ENCODE data around the gene TDRD15. TPM values are rescaled to one million over a fixed set of nuclear protein-coding genes. Genes with fewer than 3 reads are reported as not detected.

The TDRD15 gene
- polyA plus RNA-seq, 1 of the 3 experiments (the other 2 are of a cell fraction) = not detected

DNA sequence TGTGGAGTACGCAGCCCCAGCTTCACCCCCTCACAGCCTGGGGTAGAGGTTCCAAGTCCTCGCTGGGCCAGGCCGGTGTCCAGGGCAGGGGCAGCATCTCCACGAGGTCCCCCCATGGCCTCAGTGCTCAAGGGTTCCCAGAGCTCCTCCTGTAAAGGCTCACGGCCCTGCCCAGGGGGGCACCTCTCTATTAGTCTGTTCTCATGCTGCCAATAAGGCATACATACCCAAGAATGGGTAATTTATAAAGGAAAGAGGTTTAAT lies 38.8 kb downstream of the TDRD15 start:
- TF ChIP-seq RFX5 (IDR thresholded peaks at IDR 0.05; ENCODE audit: low read length) (no peak), ELF1 (IDR thresholded peaks at IDR 0.05) (no peak), MXI1 (IDR thresholded peaks at IDR 0.05; ENCODE audit: low read depth, low read length) (no peak), FOSL2 (IDR thresholded peaks at IDR 0.05; ENCODE audit: borderline replicate concordance, low read depth) (no peak), MEF2A (IDR thresholded peaks at IDR 0.05; ENCODE audit: borderline replicate concordance, low read depth) (no peak), EZH2phosphoT487 (IDR thresholded peaks at IDR 0.05; ENCODE audit: borderline replicate concordance, low read depth) (no peak), CHD2 (IDR thresholded peaks at IDR 0.05; ENCODE audit: low read length, partially characterized antibody) (no peak), JUND (IDR thresholded peaks at IDR 0.05) (no peak), FOXM1 (IDR thresholded peaks at IDR 0.05; ENCODE audit: low read depth) (no peak)
- TF ChIP-seq, protein P1, sequence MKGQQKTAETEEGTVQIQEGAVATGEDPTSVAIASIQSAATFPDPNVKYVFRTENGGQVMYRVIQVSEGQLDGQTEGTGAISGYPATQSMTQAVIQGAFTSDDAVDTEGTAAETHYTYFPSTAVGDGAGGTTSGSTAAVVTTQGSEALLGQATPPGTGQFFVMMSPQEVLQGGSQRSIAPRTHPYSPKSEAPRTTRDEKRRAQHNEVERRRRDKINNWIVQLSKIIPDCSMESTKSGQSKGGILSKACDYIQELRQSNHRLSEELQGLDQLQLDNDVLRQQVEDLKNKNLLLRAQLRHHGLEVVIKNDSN (IDR thresholded peaks at IDR 0.05; ENCODE audit: borderline replicate concordance, low read depth) = no peak
- TF ChIP-seq, protein P2, sequence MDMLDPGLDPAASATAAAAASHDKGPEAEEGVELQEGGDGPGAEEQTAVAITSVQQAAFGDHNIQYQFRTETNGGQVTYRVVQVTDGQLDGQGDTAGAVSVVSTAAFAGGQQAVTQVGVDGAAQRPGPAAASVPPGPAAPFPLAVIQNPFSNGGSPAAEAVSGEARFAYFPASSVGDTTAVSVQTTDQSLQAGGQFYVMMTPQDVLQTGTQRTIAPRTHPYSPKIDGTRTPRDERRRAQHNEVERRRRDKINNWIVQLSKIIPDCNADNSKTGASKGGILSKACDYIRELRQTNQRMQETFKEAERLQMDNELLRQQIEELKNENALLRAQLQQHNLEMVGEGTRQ (IDR thresholded peaks at IDR 0.05; ENCODE audit: borderline replicate concordance, low read depth, low read length) = no peak
- TF ChIP-seq, protein P3, sequence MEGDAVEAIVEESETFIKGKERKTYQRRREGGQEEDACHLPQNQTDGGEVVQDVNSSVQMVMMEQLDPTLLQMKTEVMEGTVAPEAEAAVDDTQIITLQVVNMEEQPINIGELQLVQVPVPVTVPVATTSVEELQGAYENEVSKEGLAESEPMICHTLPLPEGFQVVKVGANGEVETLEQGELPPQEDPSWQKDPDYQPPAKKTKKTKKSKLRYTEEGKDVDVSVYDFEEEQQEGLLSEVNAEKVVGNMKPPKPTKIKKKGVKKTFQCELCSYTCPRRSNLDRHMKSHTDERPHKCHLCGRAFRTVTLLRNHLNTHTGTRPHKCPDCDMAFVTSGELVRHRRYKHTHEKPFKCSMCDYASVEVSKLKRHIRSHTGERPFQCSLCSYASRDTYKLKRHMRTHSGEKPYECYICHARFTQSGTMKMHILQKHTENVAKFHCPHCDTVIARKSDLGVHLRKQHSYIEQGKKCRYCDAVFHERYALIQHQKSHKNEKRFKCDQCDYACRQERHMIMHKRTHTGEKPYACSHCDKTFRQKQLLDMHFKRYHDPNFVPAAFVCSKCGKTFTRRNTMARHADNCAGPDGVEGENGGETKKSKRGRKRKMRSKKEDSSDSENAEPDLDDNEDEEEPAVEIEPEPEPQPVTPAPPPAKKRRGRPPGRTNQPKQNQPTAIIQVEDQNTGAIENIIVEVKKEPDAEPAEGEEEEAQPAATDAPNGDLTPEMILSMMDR (IDR thresholded peaks at IDR 0.05) = no peak
- ChIA-PET CTCF (interaction anchor here (0.5 to 2.1 kb wide), 5 partner anchors 14 to 786 kb away, joined by 3 to 13 read pairs (median 5); partner anchors contain the start of gene APOB), POLR2A (no interaction called here)
- no peaks in the 10 kb centered on the region for H4K20me1 ChIP-seq (ENCODE audit: insufficient read depth)
- no peak for DNase-seq
- no peak overlapping the region for H3K4me3 ChIP-seq (ENCODE audit: low read depth in 2 of 2, low read length in 1 of 2)
- no peaks in the 10 kb centered on the region for H3F3A ChIP-seq (replicated peaks; ENCODE audit: insufficient read depth)
- no peaks in the 10 kb centered on the region for H3K4me1 ChIP-seq (ENCODE audit: control insufficient read depth in 1 of 2, insufficient read depth in 2 of 2, low read depth in 1 of 2, low read length in 1 of 2)
- no peak overlapping the region for H3K4me2 ChIP-seq
- H3K27ac ChIP-seq (ENCODE audit: low read depth in 2 of 2, low read length in 1 of 2) = no peak overlapping the region
- 11% methylated on average over 5 of the region's 5 CpGs for WGBS (ENCODE audit: low lambda C conversion rate)
- no peaks in the 10 kb centered on the region for H3K36me3 ChIP-seq (replicated peaks in 1 of 2; ENCODE audit: control insufficient read depth in 1 of 2, insufficient read depth in 2 of 2, low read length in 1 of 2)
- H2AFZ ChIP-seq (ENCODE audit: low read depth) = no peak overlapping the region
- H3K9me3 ChIP-seq = no peaks in the 10 kb centered on the region
- no peaks in the 10 kb centered on the region for H3K79me2 ChIP-seq (ENCODE audit: insufficient read depth)
- no peaks in the 10 kb centered on the region for H3K27me3 ChIP-seq (ENCODE audit: insufficient read depth)
- H3K9ac ChIP-seq = no peak overlapping the region
- no peaks in the 10 kb centered on the region for H3K9me2 ChIP-seq

DNA sequence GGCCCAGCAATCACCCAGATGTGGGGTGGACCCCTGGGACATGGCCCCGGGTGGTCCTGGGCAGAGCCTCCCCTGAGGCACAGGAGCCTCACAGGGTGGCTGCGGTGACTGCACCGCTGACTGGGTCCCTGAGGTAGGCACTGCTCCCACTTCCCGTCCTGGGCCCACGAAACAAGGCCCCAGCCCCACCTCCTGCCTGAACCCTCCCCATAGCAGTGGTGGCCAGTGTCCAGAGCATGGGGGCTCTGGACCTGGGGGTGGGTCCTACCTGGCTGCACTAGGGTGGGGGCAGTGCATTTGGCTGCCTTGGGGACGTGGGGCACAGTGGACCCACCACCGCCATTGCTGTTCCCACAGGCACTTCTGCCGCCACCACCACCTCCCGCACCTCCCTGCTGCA lies 39.4 kb downstream of the TDRD15 start:
- H3K4me1 ChIP-seq (ENCODE audit: control insufficient read depth in 1 of 2, insufficient read depth in 2 of 2, low read depth in 1 of 2, low read length in 1 of 2) = no peaks in the 10 kb centered on the region; a peak in 1 of 4 replicates
- 55% methylated on average over 2 of the region's 9 CpGs for WGBS (ENCODE audit: low lambda C conversion rate)
- no peak overlapping the region for H2AFZ ChIP-seq (ENCODE audit: low read depth)
- no peaks in the 10 kb centered on the region for H4K20me1 ChIP-seq (ENCODE audit: insufficient read depth)
- CTCF ChIA-PET = interaction anchor here (1.1 to 2.1 kb wide), 2 partner anchors 155 to 502 kb away, joined by 3 to 6 read pairs; no protein-coding TSS in a partner anchor
- H3K27ac ChIP-seq (ENCODE audit: low read depth in 2 of 2, low read length in 1 of 2) = no peak overlapping the region
- H3K9me3 ChIP-seq = no peaks in the 10 kb centered on the region
- DNase-seq = no peak
- TF ChIP-seq YY1 (IDR thresholded peaks at IDR 0.05; ENCODE audit: low read depth) (no peak), EP300 (IDR thresholded peaks at IDR 0.05; ENCODE audit: borderline replicate concordance in 1 of 2, low read depth in 1 of 2, low read length in 1 of 2) (no peak), FOSL2 (IDR thresholded peaks at IDR 0.05; ENCODE audit: borderline replicate concordance, low read depth) (no peak), GATA2 (CRISPR knock-in tag; IDR thresholded peaks at IDR 0.05) (no peak), RFX5 (IDR thresholded peaks at IDR 0.05; ENCODE audit: low read length) (no peak), TCF12 (IDR thresholded peaks at IDR 0.05) (no peak), TAF1 (IDR thresholded peaks at IDR 0.05; ENCODE audit: borderline replicate concordance, low read depth, low read length) (no peak)
- TF ChIP-seq, protein P1 (IDR thresholded peaks at IDR 0.05; ENCODE audit: borderline replicate concordance, low read depth) = no peak
- TF ChIP-seq, protein P4, sequence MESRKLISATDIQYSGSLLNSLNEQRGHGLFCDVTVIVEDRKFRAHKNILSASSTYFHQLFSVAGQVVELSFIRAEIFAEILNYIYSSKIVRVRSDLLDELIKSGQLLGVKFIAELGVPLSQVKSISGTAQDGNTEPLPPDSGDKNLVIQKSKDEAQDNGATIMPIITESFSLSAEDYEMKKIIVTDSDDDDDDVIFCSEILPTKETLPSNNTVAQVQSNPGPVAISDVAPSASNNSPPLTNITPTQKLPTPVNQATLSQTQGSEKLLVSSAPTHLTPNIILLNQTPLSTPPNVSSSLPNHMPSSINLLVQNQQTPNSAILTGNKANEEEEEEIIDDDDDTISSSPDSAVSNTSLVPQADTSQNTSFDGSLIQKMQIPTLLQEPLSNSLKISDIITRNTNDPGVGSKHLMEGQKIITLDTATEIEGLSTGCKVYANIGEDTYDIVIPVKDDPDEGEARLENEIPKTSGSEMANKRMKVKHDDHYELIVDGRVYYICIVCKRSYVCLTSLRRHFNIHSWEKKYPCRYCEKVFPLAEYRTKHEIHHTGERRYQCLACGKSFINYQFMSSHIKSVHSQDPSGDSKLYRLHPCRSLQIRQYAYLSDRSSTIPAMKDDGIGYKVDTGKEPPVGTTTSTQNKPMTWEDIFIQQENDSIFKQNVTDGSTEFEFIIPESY (IDR thresholded peaks at IDR 0.05; ENCODE audit: borderline replicate concordance, low read depth) = no peak
- no peaks in the 10 kb centered on the region for H3K9me2 ChIP-seq
- POLR2A ChIA-PET = interaction anchor here (0.6 kb wide), 1 partner anchor 125 kb away, joined by 4 read pairs; no protein-coding TSS in a partner anchor
- H3K27me3 ChIP-seq (ENCODE audit: insufficient read depth) = no peaks in the 10 kb centered on the region
- no peak overlapping the region for H3K9ac ChIP-seq
- no peak overlapping the region for H3K4me3 ChIP-seq (ENCODE audit: low read depth in 2 of 2, low read length in 1 of 2)
- no peak overlapping the region for H3K4me2 ChIP-seq
- no peaks in the 10 kb centered on the region for H3K79me2 ChIP-seq (ENCODE audit: insufficient read depth)
- H3F3A ChIP-seq (replicated peaks; ENCODE audit: insufficient read depth) = no peaks in the 10 kb centered on the region
- no peaks in the 10 kb centered on the region for H3K36me3 ChIP-seq (replicated peaks in 1 of 2; ENCODE audit: control insufficient read depth in 1 of 2, insufficient read depth in 2 of 2, low read length in 1 of 2)

Data from SK-N-SH (cell line).